Upper lobe of right lung (tissue), 1 donor: ENCODE data around the gene CEP290. TPM values are rescaled to one million over a fixed set of nuclear protein-coding genes. Genes with fewer than 3 reads are reported as not detected.

Experiments used
- ATAC-seq: fragments of 200-7000 bp; cut with Tn5 transposase; one replicate; pipeline ENCODE4 v1.9.1; 2020; ENCODE audit warnings: mild to moderate bottlenecking, moderate library complexity
- DNase-seq: peaks from one replicate; pipeline ENCODE4 v3.0.0-alpha.2; 2020
- H3K27ac ChIP-seq: fragments of 200-600 bp; one replicate; pipeline ENCODE4 v1.8.0; 2022
- H3K27me3 ChIP-seq: fragments of 200-600 bp; one replicate; pipeline ENCODE4 v1.8.0; 2022; ENCODE audit warnings: mild to moderate bottlenecking
- H3K36me3 ChIP-seq: fragments of 200-600 bp; one replicate; pipeline ENCODE4 v1.8.0; 2022
- H3K4me1 ChIP-seq: fragments of 200-600 bp; one replicate; pipeline ENCODE4 v1.8.0; 2022
- H3K4me3 ChIP-seq: fragments of 200-600 bp; one replicate; pipeline ENCODE4 v1.8.0; 2022; ENCODE audit warnings: mild to moderate bottlenecking
- H3K9me3 ChIP-seq: fragments of 200-600 bp; one replicate; pipeline ENCODE4 v1.8.0; 2022
- CTCF ChIP-seq: fragments of 200-600 bp; IDR thresholded peaks from one replicate; pipeline ENCODE4 v1.8.0; 2022; ENCODE audit warnings: antibody characterized with exemption
- intact Hi-C: fragments of 100-400 bp; cut with DNase I; formaldehyde crosslinking; loops from one replicate; pipeline ENCODE4 v1.11.0; 2022
- total RNA-seq: library from RNA; stranded (reverse); fragmentation: NEBNext Ultra II Directional; extraction: Animal tissue kit (Norgen Biotek cat#: 25700); gene quantifications from one replicate; pipeline ENCODE4 v1.2.1, GENCODE V29; 2021
- donor health status: DM: no; HTN: yes; CAD: no; lungs with severe emphysema.

The CEP290 gene
- total RNA-seq, 1 donor from 2014 or later, result 11.8 TPM

DNA sequence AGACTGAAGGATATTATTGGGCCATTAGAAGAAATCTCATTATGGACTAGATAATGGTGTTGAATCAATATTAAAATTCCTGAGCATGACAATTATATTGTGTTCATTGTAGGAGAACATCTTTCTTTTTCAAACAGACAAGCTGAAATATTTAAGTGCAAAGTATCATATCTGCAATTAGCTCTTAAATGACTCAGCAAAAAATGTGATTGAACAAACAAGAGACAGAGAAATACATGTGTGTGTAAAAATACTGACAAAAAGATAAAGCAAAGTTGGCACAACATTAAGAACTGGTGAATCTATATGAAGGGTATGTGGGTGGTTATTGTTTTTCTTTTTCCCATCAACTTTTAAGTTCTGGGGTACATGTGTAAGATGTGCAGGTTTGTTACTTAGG is 9.5 kb downstream of the CEP290 start:
- no peak overlapping the region for H3K4me3 ChIP-seq
- no peaks in the 10 kb centered on the region for H3K27me3 ChIP-seq
- ATAC-seq (no peak), DNase-seq (no peak)
- no peak for TF ChIP-seq CTCF
- no peak overlapping the region for H3K27ac ChIP-seq
- no peaks in the 10 kb centered on the region for H3K9me3 ChIP-seq
- H3K4me1 ChIP-seq, result no peaks in the 10 kb centered on the region
- intact Hi-C loops, result no loop called here
- H3K36me3 ChIP-seq, result peaks cover 27% of the 10 kb centered on the region

- Histone ChIP-seq H3K4me3 (no peak overlapping the region), H3K27me3 (no peaks in the 10 kb centered on the region), H3K9me3 (no peaks in the 10 kb centered on the region), H3K4me1 (no peaks in the 10 kb centered on the region), H3K36me3 (peaks cover 42% of the 10 kb centered on the region), H3K27ac (no peak overlapping the region)
- intact Hi-C loops, result no loop called here
- DNase-seq (no peak), ATAC-seq (no peak)
- TF ChIP-seq CTCF, result no peak
These were observed 14.0 kb downstream of the CEP290 start for GRCh38 chr12:88127855-88128254.

DNA sequence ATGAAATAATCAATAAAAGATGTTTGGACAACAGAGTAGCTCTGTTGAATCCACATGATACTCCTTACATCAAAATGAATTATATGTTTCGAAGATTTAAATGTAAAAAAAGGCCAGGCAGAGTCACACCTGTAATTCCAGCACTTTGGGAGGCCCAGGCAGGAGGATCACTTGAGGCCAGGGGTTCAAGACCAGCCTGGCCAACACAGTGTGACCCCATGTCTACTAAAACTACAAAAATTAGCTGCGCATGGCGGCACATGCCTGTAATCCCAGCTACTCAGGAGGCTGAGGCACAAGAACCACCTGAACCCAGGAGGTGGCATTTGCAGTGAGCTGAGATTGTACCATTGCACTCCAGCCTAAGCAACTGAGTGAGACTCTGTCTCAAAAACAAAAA is 14.8 kb downstream of the CEP290 start:
- intact Hi-C loops, result no loop called here
- no peak overlapping the region for H3K4me3 ChIP-seq
- no peaks in the 10 kb centered on the region for H3K27me3 ChIP-seq
- H3K36me3 ChIP-seq, result peaks cover 49% of the 10 kb centered on the region
- DNase-seq (no peak), ATAC-seq (no peak)
- no peak for TF ChIP-seq CTCF
- H3K9me3 ChIP-seq, result no peaks in the 10 kb centered on the region
- no peak overlapping the region for H3K27ac ChIP-seq
- H3K4me1 ChIP-seq, result no peaks in the 10 kb centered on the region

GRCh38 chr12:88122666-88123065 is 19.2 kb downstream of the CEP290 start:
- no peak overlapping the region for H3K4me3 ChIP-seq
- peaks cover 57% of the 10 kb centered on the region for H3K36me3 ChIP-seq
- no peaks in the 10 kb centered on the region for H3K4me1 ChIP-seq
- ATAC-seq (no peak), DNase-seq (no peak)
- no peak for TF ChIP-seq CTCF
- H3K27ac ChIP-seq, result no peak overlapping the region
- no peaks in the 10 kb centered on the region for H3K9me3 ChIP-seq
- H3K27me3 ChIP-seq, result no peaks in the 10 kb centered on the region
- intact Hi-C loops, result no loop called here

DNA sequence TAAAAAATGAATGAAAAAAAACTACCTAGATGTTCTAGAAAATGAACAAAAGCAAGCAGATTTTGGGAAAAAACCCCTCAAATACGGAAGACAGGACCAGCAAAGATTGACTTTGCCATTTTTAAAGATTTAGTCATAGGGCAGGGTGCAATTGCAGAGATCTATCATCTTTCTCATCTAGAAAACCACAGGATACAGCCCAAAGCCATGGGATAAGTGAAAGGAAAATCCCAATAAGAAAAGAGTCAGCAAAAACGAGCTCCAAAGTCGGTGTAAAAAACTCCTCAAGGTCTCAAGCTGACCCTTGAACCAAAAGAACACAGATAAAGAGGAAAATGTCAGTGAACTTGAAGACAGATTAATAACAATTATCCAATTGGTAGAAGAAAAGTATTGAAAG is 28.0 kb downstream of the CEP290 start:
- H3K9me3 ChIP-seq, result no peaks in the 10 kb centered on the region
- no peaks in the 10 kb centered on the region for H3K4me1 ChIP-seq
- H3K36me3 ChIP-seq, result peaks cover 36% of the 10 kb centered on the region
- no peaks in the 10 kb centered on the region for H3K27me3 ChIP-seq
- no peak overlapping the region for H3K27ac ChIP-seq
- intact Hi-C loops, result no loop called here
- DNase-seq (no peak), ATAC-seq (no peak)
- no peak overlapping the region for H3K4me3 ChIP-seq
- TF ChIP-seq CTCF, result no peak

GRCh38 chr12:88111074-88111652 is 30.7 kb downstream of the CEP290 start:
- Histone ChIP-seq H3K9me3 (no peaks in the 10 kb centered on the region), H3K36me3 (peaks cover 32% of the 10 kb centered on the region), H3K27me3 (no peaks in the 10 kb centered on the region), H3K4me3 (no peak overlapping the region), H3K4me1 (no peaks in the 10 kb centered on the region), H3K27ac (no peak overlapping the region)
- ATAC-seq (peak; percentile 59), DNase-seq (no peak)
- intact Hi-C loops, result no loop called here
- peak; percentile 47 for TF ChIP-seq CTCF
